HuH-7 (cell line): ENCODE results near the gene EFCC1.

Experiments
- DNase-seq: peaks from one replicate; pipeline ENCODE4 v3.0.0; 2011; ENCODE audit warnings: low spot score

EFCC1 gene

DNA sequence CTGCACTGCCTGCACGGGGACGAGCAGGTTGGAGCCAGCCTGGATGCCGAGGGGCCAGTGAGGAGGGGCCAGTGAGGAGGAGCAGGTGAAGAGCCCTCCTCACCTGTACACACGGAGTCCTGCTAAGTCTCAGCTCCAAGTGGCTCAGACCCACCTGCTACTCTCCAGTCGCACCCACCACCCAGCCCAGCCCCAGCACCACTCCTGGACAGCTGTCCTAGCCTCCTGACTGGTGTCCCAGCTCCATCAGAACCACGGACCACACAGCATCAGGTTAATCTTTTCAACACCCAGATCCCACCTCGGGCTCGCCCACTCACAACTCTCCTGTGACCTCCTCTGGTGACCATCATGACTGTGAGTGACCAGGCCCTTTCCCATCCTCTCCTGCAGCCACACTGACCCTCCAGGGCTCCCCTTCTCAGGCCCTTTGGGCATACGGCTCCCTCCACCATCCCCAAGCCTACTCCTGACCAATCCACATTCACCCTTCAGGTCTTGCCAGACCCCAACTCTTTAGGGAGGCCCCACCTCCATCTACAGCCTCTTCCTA, 13.8 kb downstream of the EFCC1 start:
- DNase-seq: no peak

DNA sequence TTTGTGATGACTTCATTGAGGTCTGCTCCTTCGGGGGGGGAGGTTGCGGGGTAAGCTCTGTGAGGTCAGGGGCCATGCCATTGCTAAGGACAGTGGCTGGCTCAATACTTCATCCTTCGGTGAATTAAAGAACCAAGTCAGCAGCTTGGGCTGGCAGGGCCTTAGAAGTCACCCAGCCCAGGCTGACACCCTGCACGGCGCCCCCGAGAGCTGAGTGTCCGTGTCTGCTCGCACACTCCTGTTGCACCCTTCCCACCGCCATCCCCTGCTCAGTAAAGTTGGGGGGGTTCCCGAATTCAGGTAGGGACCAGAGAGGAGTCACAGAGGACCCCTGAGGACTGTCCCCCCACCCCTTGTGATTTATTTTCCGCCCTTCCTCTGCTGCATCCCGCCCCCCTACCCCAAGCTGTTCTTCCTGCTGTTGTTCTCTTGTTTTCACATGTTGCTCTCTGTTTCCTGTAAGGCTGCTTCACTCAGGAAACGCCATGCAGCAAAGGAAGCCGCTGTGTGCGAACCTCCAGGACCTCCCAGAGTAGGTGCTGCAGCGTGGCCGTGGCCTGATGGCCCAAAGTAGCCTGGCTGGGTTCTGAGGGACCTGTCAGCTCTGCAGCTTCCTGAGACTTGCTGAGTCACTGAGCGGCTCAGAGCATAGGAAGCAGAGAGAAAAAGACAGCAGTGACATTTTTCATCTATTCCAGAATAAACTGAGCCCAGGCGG, 14.4 kb downstream of the EFCC1 start:
- no peak for DNase-seq

DNA sequence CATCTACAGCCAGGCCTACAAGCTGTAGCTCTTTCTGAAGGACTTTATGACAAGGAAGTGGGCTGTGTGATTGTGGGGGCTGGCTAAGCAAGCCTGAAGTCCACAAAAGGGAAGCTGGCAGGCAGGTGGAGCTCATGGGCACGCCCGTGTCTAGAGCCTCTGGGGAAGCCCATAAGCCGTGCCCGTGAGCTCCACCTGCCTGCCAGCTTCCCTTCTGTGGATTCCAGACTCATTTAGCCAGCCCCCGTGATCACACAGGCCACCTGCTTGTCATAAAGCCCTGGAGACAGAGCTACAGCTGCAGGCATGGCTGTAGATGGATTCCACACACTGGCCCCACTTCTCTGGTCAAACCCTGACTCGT, 15.2 kb downstream of the EFCC1 start:
- no peak for DNase-seq

DNA sequence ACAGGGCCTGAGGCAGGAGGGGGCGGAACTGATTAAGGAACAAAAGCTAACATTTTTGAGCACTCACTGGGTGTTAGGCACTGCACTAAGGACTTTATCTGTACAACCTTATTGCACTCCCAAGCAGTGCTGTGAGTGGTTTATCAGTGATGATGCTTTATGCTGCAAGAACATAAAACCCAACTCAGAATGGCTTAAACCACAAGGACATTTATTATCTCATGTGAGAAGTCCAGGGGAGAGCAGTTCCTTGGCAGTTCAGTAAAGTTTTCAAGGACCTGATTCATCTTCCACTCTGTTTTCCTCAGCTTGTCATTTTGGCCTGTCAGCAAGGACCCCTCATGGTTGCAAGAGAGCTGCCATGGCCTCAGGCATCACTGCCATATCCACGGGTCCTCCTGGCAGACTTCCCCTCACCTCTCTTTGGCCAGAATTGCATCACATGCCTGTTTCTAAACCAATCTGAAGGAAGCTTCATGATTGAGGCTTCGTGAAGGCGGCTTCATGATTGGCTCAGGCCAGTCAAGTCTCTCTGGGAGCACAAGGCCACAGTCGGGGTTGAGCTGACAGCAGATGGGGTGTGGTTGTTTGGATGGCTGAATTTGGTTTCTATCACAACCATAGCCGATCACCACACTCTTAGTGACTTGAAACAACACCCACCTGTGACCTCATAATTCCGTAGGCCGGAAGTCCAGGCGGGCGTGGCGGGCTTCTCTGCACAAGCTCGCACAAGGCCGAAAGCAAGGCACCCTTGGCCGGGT, 15.8 kb downstream of the EFCC1 start:
- no peak for DNase-seq

DNA sequence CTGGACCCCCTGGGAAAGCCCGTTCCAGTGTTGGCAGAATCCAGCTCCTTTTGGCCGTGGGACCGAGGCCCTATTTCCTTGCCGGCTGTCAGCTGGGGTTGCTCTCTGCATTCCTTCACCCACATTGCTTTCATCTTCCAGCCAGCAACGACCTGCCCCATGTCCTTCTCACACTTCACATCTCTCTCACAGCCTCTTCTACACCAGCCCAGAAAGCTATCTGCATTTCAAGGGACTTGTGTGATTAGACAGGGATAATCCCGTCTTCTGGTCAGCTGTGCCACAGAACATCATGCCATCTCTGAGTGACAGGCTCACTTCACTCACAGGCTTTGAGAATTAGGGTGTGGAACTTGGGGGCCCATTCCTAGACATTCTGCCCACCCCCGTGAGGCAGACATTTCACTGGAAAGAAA, 16.4 kb downstream of the EFCC1 start:
- DNase-seq: no peak

DNA sequence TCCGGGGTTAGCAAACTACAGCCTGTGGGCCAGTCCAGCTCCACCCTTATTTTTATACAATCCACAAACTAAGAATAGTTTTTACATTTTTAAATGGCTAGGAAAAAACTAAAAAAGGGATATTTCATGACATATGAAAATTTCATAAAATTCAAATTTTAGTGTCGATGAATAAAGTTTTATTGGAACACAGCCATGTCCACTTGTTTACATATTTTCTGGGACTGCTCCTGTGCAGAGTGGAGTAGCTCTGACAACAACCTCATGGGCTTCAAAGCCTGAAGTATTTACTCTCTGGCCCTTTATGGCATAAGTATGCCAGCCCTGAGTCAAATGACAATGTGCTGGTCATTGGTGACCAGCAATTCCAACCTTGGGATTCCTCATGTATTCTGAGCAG, 17.2 kb downstream of the EFCC1 start:
- no peak for DNase-seq

DNA sequence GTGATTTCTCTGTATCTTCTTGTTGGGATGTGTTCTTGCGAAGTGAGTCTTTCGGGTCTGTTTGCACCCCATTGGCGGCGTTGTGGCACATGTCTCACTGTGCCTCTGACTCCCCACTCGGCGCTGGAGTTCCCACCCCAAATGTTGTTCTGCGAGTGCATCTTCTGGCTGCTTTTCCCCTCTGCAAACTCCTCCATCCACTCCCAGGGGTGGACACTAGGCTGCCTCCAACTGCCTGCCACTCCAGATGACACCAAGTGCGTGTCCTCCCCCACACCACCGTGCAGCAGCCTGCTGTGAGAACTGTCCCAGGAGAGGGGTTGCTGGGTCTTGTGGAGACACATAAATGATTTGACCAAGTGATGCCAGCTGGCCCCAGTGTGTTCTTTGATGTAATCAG, 17.6 kb downstream of the EFCC1 start:
- DNase-seq: no peak

DNA sequence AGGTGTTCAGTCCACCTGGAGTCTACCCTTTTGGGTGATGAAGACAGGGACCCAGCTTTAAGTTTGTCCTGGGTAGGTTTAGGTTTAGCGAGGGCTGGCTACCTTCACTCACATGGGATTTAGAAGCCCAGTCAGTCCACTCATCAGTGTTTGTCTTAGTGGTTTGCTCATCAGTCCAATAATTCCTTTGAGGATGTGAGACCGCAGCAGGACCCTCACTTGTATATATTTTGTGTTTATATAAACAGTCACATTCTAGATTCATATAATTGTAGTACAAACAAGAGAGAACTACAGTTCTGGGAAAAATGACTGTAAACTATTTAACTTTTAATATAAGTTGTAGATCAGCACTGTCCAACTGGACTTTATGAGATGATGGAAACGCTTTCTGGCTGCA, 18.2 kb downstream of the EFCC1 start:
- no peak for DNase-seq

DNA sequence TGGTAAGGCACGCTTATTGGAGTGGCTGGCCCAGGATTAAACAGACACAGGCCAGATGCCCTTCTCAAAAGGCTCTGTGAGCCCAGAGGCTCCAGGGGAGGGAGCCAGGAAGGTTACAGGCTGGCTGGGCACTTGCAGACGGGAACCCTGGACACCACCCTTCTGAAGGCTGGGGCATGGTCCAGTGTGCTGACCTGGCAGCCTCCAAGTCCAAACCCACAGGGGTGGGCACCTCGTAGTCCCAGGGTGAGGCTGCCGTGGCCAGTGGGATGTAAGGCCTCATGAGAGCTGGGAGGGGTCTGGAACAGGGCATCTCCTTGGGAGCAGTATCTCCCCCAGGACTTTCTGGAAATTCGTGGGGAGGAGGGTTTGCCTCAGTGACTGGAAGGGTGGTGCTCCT, 19.6 kb downstream of the EFCC1 start:
- no peak for DNase-seq

DNA sequence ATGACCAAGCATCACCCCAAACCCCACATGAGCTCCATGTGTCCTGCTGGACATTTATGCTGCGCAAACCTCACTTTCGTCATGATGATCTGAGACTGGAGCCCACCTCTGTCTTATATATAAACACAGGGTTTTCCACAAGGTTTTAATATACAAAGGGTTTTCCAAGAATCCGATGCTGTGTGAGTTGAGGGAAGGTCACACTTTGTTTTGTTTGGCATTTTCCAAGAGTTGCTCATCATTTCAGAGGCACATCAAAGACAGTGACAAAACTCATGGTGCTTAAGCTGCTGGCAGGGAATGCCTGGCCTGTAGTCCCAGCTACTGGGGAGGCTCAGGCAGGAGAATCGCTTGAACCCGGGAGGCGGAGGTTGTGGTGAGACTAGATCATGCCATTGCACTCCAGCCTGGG, 20.0 kb downstream of the EFCC1 start:
- DNase-seq: no peak

DNA sequence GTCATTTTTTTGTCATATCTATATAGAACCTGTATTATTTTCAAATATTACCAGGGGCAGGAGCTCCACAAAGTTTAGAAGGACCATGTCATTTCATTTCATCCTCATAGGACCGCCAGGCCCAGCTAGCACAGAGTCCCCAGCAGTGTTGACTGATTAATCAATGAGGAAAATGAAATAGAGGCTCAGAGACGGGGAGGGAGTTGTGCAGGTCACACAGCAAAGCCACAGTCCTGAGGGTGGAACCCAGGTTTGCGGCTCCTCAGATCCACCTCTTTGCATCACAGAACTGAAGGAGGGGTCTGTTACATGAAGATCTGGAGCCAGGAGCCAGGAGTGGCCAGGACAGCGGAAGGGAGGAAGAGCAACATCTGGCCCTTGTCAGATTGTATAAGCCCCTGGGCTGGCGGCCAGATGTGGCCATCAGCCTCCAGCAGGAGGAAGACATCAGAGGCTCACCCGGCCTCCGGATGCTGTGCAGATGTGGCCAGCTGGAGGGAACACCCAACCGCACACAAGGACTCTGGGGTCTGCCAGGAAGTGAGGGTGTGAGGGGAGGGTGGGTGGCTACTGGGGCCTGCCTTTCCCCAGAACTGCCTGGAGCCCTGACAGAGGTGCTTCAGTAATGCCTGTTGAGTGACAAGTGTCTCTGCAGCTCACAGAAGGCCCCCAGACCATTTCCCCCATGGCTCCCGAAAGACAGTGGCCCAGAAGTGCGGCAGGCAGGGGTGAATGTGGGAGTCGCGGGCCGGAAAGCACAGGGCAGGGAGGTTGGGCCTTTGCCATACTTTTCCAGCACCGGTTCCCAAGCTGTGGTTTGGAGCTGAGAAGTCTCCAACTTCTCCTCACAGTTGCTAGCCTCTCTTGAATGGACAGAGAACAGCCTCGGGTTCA, 21.3 kb downstream of the EFCC1 start:
- DNase-seq: no peak

DNA sequence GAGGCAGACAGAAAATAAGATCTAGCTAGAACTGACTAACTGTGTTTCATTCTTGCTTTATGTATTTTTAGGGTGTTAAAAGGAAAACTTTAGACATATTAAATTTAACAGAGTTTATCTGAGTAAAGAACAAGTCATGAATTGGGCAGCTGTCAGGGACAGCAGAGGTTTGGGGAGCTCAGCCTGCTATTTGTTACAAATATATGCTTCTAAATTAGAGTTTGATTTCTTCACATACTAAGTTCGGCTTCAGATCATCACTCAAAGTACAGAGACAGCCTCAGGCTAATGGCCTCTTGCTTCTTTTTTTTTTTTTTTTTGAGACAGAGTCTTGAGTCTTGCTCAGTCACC, 21.9 kb downstream of the EFCC1 start:
- DNase-seq: no peak

DNA sequence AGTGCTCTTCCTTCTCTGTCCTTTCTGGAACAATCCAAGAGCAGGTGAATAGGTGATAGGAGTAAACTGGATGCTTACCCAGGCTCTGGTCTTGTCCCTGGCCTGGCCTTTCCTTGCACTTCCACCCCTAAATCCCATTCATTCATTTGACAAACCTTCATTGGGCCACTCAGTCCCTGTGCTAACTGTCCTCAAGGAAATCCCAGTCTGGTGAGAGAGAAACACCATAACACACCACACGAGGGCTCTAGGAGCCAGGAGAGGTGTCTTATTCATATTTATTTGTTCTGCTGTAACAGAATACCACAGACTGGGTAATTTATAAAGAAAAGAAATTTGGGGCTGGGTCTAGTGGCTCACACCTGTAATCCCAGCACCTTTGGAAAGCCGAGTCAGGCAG, 22.8 kb downstream of the EFCC1 start:
- peak; percentile 69 for DNase-seq

DNA sequence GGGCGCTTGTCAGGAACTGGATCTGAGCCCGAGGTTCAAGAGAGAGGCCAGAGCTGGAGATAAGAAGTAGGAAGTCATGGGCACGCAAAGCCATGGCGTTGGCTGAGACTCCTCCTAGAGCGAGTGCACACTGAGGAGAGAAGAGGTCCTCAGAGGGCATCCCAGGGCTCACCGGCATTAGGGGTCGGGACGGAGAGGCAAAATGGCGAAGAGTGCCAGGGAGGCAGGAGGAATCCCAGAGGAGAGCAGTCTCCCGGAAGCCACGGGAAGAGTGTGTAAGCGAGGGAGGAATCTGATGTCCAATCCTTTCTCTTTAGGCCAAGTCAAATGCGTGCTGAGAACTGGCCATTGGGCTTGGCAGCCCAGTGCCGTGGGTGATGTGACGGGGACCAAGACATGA, 24.0 kb downstream of the EFCC1 start:
- DNase-seq: no peak

DNA sequence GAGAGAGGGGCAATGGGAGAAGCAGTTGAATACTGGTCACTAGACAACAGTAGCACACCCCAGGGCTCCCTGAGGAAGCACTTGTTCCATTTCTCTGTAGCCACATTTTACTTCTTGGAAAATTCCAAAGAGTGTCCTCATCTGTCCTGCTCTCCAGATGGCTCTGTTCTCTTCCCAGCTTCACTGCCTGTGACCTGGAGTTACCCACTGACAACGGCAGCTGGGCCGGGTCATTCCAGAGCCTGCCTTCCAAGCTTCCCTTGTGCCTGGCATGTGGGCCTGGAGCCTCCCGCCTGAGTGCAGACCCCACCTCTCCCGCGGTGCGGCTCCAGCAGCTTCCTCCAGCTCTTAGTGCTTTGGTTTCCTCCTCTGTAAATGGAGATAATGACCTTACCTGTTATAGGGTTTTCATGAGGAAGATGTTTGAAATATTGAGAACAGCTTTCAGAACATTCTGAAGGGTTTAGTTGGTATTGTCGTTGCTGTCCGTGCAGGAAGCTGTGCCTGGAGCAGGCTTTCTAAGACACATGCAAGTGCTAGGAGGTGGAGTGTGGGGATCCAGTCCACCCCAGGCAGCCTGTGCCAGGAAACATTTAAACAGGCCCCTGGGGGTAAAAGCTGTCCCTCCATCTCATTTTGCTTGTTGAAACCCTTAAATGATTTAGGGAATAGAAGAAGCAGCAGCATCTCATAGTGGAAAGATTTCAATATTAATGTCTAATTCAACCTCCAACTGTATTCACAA, 24.8 kb downstream of the EFCC1 start:
- no peak for DNase-seq

DNA sequence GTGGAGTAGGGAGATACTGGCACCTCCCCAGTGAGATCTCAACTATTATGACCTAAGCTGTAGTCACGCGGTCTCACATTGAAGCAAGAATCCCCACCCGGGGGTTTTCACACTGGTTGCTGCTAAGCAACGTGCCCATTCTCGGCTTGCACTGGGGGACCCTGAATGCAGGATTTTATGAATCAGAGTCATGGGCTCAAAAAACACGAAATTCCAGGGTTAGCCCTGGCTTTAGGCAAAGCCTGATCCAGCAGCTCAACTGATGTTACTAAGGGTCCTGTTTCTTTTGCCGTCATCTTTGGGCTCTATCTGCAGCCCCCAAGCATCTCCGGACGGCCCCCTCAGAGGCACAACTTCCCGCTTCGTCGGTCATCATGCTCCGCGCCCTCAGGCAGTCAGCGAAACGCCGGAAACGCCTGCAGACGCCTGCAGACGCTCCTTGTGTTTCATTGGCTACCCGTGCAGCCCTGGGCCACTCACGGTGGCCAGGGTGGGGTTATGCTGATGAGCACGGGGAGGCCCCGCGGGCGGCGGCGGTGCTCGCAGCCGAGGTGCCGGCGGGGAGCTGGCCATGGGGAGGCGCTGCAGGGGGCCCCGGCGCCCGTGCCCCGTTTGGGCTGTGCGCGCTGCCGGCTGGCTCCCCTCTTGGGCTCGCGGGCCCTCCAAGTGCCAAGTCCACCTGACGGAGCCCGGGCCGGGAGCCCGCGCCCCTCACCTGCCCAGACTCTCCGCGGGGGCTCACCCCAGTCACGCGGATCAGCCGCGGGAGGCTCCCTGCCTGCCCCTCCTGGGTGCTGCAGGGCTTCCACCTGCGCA, 25.8 kb downstream of the EFCC1 start:
- peak; percentile 99 for DNase-seq

DNA sequence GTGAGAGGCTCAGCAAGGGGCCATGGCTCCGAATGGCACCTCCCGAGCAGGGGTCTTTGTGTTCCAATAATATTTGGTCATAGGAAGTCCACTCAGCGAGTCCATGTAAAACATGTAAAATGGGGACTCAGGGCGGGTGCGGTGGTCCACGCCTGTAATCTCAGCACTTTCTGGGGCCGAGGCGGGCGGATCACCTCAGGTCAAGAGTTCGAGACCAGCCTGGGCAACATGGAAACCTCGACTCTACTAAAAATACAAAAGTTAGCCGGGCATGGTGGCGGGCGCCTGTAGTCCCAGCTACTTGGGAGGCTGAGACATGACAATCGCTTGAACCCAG, 26.4 kb downstream of the EFCC1 start:
- DNase-seq: no peak

DNA sequence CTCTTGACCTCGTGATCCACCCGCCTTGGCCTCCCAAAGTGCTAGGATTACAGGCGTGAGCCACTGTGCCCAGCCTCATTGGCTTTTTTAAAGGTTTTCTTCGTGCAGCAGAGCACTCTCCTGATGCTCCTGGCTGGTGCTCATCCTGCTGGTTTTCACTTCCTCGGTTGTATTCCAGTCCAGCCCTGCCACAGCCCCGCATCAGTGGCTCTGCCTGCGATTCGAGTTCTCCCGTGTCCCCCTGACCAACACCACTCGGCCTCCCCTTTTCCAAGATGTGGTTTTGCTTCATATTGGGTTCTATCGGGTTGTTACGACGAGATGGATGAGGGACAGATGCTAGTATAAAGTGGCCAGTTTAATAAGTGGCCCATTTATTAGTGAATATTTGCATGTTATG, 27.8 kb downstream of the EFCC1 start:
- no peak for DNase-seq

DNA sequence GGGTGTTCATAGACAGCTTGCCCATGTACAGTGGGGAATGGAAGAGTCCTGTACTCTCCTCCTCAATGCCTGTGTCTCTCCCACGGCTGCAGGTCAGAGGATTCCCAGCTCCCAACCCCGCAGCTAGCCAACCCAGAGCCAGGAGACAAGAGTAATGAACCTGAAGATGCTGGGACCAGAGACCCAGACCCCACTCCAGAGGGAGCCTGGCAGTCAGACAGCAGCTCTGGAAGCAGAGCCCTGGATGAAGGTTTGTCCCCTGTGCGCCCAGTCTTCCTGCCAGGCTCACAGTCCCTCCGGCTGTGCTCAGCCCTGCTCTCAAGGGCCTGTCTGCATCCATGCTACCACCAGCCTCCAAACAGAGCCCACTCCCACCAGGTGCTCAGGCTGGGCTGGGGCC, 29.5 kb downstream of the EFCC1 start:
- no peak for DNase-seq

DNA sequence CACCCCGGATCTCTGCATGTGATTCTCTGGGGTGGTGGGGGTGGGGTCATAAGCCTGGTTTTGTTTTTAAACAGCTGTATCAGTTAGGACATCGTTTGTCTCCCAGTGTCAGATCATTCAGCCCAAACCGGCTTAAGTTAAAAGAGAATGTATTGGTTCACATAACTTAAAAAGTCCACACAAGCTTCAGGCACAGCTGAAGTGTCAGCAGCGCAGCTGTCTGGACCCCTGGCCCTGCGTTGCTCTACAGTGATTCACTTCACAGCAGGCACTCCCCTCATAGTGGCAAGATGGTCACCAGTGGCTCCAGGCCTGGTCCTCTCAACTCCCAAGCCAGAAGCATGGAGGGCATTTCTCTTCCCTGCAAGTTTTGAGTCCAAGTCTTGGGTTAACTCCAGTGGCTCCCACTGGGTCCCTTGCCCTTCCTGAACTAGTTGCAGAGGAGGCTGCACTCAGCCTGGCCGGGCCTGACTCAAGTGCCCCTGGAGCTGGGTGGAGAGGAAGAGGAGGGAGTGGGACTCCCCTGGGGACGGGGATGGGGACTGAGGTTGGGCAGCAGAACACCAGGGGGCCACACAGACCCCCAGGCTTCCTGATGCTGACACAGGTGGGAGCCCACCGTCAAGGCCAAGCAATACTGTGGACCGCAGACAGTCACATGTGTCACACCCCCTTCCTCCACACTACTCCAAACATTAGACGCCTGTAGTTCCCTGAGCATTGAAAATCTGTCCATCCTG, 30.5 kb downstream of the EFCC1 start:
- DNase-seq: no peak

DNA sequence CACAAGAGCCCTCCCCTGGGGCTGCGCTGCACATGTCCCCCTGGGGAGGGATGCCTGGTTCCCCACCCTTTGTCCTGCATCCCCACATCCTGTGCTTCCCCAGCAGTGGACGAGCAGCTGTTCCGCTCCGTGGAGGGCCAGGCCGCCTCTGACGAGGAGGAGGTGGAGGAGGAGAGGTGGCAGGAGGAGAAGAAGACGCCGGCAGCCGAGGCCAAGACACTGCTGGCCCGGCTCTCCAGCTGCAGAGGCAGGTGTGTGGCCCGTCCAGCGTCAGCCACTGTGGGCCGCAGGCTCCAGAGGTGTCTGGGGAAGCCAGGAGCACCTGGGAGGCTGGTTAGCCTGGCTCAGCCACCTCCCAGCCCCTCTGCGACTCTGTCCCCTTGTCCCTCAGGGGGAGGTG, 31.6 kb downstream of the EFCC1 start:
- DNase-seq: no peak
